H1 (cell line): ENCODE measurements around the gene SOAT2. TPM values are rescaled to one million over a fixed set of nuclear protein-coding genes. Genes with fewer than 3 reads are reported as not detected.

Experiments used
- CTCF ChIA-PET: fragments of 300-600 bp; sonication (Branson Sonifier 250); formaldehyde crosslinking; loops from one replicate; lab custom pipeline; 2021; ENCODE audit not compliant: partially characterized antibody; lab: Charles Lee
- POLR2A ChIA-PET: fragments of 300-600 bp; sonication (Branson Sonifier 250); formaldehyde crosslinking; loops from one replicate; lab custom pipeline; 2021; ENCODE audit warnings: inconsistent platforms; ENCODE audit not compliant: partially characterized antibody; lab: Charles Lee
- DNase-seq, 2 experiments: peaks; one replicate each; pipeline versions ENCODE4 v3.0.0 to v3.0.0-alpha.2; 2010 to 2022; ENCODE audit warnings: low spot score in 2 of 2, low read depth in 1 of 2, mixed read lengths in 1 of 2
- FAIRE-seq: peaks from 2 replicates; lab custom pipeline; 2011; peaks lifted over from hg19 to GRCh38; lab: Jason Lieb, UNC
- H2AFZ ChIP-seq: 2 replicates; pipeline ENCODE4 v1.8.1; 2012; ENCODE audit warnings: low read length, inconsistent platforms
- H2AK5ac ChIP-seq: 2 replicates; pipeline ENCODE4 v1.6.1; 2013; ENCODE audit warnings: low read depth, low read length
- H2BK120ac ChIP-seq: replicated peaks from 2 replicates; pipeline ENCODE3; 2013; ENCODE audit warnings: low read depth, low read length, inconsistent platforms
- H2BK12ac ChIP-seq: 2 replicates; pipeline ENCODE4 v1.6.1; 2013; ENCODE audit warnings: low read depth, low read length
- H2BK15ac ChIP-seq: 2 replicates; pipeline ENCODE4 v1.6.1; 2013; ENCODE audit warnings: low read length
- H2BK20ac ChIP-seq: 2 replicates; pipeline ENCODE4 v1.6.1; 2013; ENCODE audit warnings: low read length
- H2BK5ac ChIP-seq: 2 replicates; pipeline ENCODE4 v1.6.1; 2013; ENCODE audit warnings: low read depth, low read length
- H3K14ac ChIP-seq: 2 replicates; pipeline ENCODE4 v1.6.1; 2013; ENCODE audit warnings: inconsistent platforms; ENCODE audit not compliant: insufficient read length
- H3K18ac ChIP-seq: 2 replicates; pipeline ENCODE4 v1.6.1; 2013; ENCODE audit warnings: low read length; ENCODE audit errors: extremely low read depth
- H3K23ac ChIP-seq: 2 replicates; pipeline ENCODE4 v1.6.1; 2013; ENCODE audit warnings: inconsistent platforms; ENCODE audit not compliant: insufficient read length
- H3K23me2 ChIP-seq: 2 replicates; pipeline ENCODE4 v1.6.1; 2013; ENCODE audit warnings: low read depth, low read length
- H3K27ac ChIP-seq: 2 replicates; pipeline ENCODE4 v1.6.1; 2011; ENCODE audit warnings: low read depth, low read length, inconsistent platforms
- H3K27me3 ChIP-seq, 4 experiments: replicated peaks in 1 of 4; 1 replicate in 1 of 4; 2 replicates in 3 of 4; pipeline versions ENCODE4 v1.6.1 to v1.8.1; 2011 to 2013; ENCODE audit warnings: low read length in 3 of 4, mild to moderate bottlenecking in 3 of 4, inconsistent platforms in 2 of 4, mixed read lengths in 2 of 4, moderate library complexity in 1 of 4; ENCODE audit not compliant: control insufficient read depth in 3 of 4, insufficient read depth in 3 of 4; ENCODE audit errors: extremely low read depth in 1 of 4
- H3K36me3 ChIP-seq, 4 experiments: 2 replicates each; pipeline versions ENCODE4 v1.6.1 to v1.8.1; 2011 to 2013; ENCODE audit warnings: mild to moderate bottlenecking in 4 of 4, low read length in 3 of 4, moderate library complexity in 2 of 4, control low read depth in 1 of 4, inconsistent platforms in 1 of 4; ENCODE audit not compliant: insufficient read depth in 4 of 4, control insufficient read depth in 2 of 4
- H3K4ac ChIP-seq: replicated peaks from 2 replicates; pipeline ENCODE3; 2013; ENCODE audit warnings: low read length, low read depth, mixed read lengths, inconsistent platforms; ENCODE audit not compliant: insufficient read length
- H3K4me1 ChIP-seq, 4 experiments: replicated peaks in 1 of 4; 1 replicate in 1 of 4; 2 replicates in 3 of 4; pipeline versions ENCODE4 v1.6.1 to v1.8.1; 2011 to 2013; ENCODE audit warnings: low read length in 3 of 4, inconsistent platforms in 2 of 4, mixed read lengths in 1 of 4; ENCODE audit not compliant: insufficient read depth in 4 of 4, control insufficient read depth in 3 of 4
- H3K4me2 ChIP-seq, 2 experiments: 2 replicates each; pipeline versions ENCODE4 v1.6.1 to v1.8.1; 2011 to 2013; ENCODE audit warnings: low read depth in 2 of 2, low read length in 2 of 2, control low read depth in 1 of 2, inconsistent platforms in 1 of 2, mild to moderate bottlenecking in 1 of 2; ENCODE audit not compliant: insufficient read depth in 1 of 2
- H3K4me3 ChIP-seq, 4 experiments: fragments of 200-600, 300-600 bp in 1 of 4; sonication (generic), shearing (Covaris generic), sonication (Bioruptor Twin) in 1 of 4; 2 replicates each; pipeline versions ENCODE4 v1.5.1 to v1.8.1; 2011 to 2016; ENCODE audit warnings: low read length in 4 of 4, low read depth in 3 of 4, control low read depth in 2 of 4, inconsistent platforms in 2 of 4, mild to moderate bottlenecking in 2 of 4, mixed read lengths in 1 of 4, moderate library complexity in 1 of 4; ENCODE audit not compliant: insufficient read depth in 2 of 4; ENCODE audit errors: extremely low read depth in 1 of 4
- H3K56ac ChIP-seq: replicated peaks from 2 replicates; pipeline ENCODE3; 2013; ENCODE audit warnings: low read depth, mild to moderate bottlenecking, mixed read lengths, low read length, inconsistent platforms; ENCODE audit not compliant: insufficient read length
- H3K79me1 ChIP-seq: 2 replicates; pipeline ENCODE4 v1.6.1; 2013; ENCODE audit warnings: low read depth, low read length, control low read depth
- H3K79me2 ChIP-seq, 2 experiments: 2 replicates each; pipeline versions ENCODE4 v1.6.1 to v1.8.1; 2012 to 2013; ENCODE audit warnings: low read length in 2 of 2, mild to moderate bottlenecking in 2 of 2, inconsistent platforms in 1 of 2; ENCODE audit not compliant: insufficient read depth in 2 of 2, control insufficient read depth in 1 of 2
- H3K9ac ChIP-seq, 4 experiments: replicated peaks in 1 of 4; 1 replicate in 1 of 4; 2 replicates in 3 of 4; pipeline versions ENCODE4 v1.6.1 to v1.8.1; 2011 to 2013; ENCODE audit warnings: low read depth in 3 of 4, low read length in 3 of 4, control low read depth in 2 of 4, mild to moderate bottlenecking in 2 of 4, moderate library complexity in 2 of 4, inconsistent platforms in 1 of 4; ENCODE audit errors: extremely low read depth in 1 of 4
- H3K9me3 ChIP-seq, 2 experiments: 2 replicates each; pipeline versions ENCODE4 v1.6.1 to v1.8.1; 2012 to 2013; ENCODE audit warnings: mild to moderate bottlenecking in 2 of 2, moderate library complexity in 2 of 2, control low read depth in 1 of 2, inconsistent platforms in 1 of 2, low read depth in 1 of 2, low read length in 1 of 2, mixed read lengths in 1 of 2; ENCODE audit not compliant: insufficient read depth in 2 of 2
- H4K20me1 ChIP-seq, 2 experiments: replicated peaks in 1 of 2; 2 replicates each; pipeline versions ENCODE3 to v1.8.1; 2011 to 2013; ENCODE audit warnings: inconsistent platforms in 2 of 2, low read length in 2 of 2, mild to moderate bottlenecking in 1 of 2; ENCODE audit not compliant: insufficient read depth in 2 of 2, control insufficient read depth in 1 of 2
- H4K5ac ChIP-seq: 2 replicates; pipeline ENCODE4 v1.6.1; 2013; ENCODE audit warnings: low read length, low read depth, mixed read lengths, inconsistent platforms; ENCODE audit not compliant: insufficient read length
- H4K8ac ChIP-seq: 2 replicates; pipeline ENCODE4 v1.8.0; 2013; ENCODE audit warnings: mild to moderate bottlenecking, moderate library complexity, low read length, inconsistent platforms; ENCODE audit not compliant: insufficient read depth; ENCODE audit errors: extremely low read depth
- H4K91ac ChIP-seq: replicated peaks from 2 replicates; pipeline ENCODE3; 2013; ENCODE audit warnings: low read length, mixed read lengths, inconsistent platforms; ENCODE audit not compliant: insufficient read length
- GABPA ChIP-seq: IDR thresholded peaks from 2 replicates; pipeline ENCODE4 v1.6.1; 2011; ENCODE audit warnings: mild to moderate bottlenecking, low read length, moderate library complexity, borderline replicate concordance; ENCODE audit not compliant: insufficient read depth
- HDAC6 ChIP-seq: IDR thresholded peaks from one replicate; pipeline ENCODE4 v1.7.1; 2012; ENCODE audit warnings: low read depth, mild to moderate bottlenecking, inconsistent platforms, low read length, moderate library complexity
- KDM5A ChIP-seq: fragments of 200-600 bp; IDR thresholded peaks from 2 replicates; pipeline ENCODE4 v1.7.1; 2012; ENCODE audit warnings: mild to moderate bottlenecking, low read length, inconsistent platforms, mixed read lengths
- TEAD4 ChIP-seq: IDR thresholded peaks from 2 replicates; pipeline ENCODE4 v1.6.1; 2012; ENCODE audit warnings: low read depth, low read length, inconsistent platforms, mixed read lengths
- YY1 ChIP-seq: IDR thresholded peaks from 2 replicates; pipeline ENCODE4 v1.6.1; 2011; ENCODE audit warnings: low read depth, mild to moderate bottlenecking, low read length
- polyA plus RNA-seq, 7 experiments: library from polyadenylated mRNA; depleted of rRNA in 3 of 7; stranded (reverse) in 5 of 7; unstranded in 2 of 7; fragments of >200 nt in 5 of 7; fragments of 200-250 nt in 2 of 7; gene quantifications; 1 replicate in 5 of 7; 2 replicates in 1 of 7; 4 replicates in 1 of 7; pipeline versions ENCODE4 v1.2.1 to v1.2.3, GENCODE V29; 2011 to 2013; ENCODE audit warnings: missing spikeins in 2 of 7, mixed read lengths in 2 of 7
- total RNA-seq: library from RNA; stranded (reverse); fragmentation: NEBNext Ultra II Directional; extraction: Animal tissue kit (Norgen Biotek cat#: 25700); gene quantifications from 2 replicates; pipeline ENCODE4 v1.2.1, GENCODE V29; 2021
- TF ChIP-seq, protein P1 (sequence below): IDR thresholded peaks from 2 replicates; pipeline ENCODE4 v1.6.1; 2011; ENCODE audit warnings: low read length, improper control_type of control experiment

The SOAT2 gene
- total and polyA plus RNA-seq, 2 of the 8 experiments (the other 6 are each of a cell fraction or from before 2014, with no cell fraction given): 0.08 TPM; not detected in 1

- Histone ChIP-seq H2BK12ac (no peak overlapping the region), H2BK120ac (no peak overlapping the region), H3K18ac (no peak overlapping the region), H3K4me2 (no peak overlapping the region), H3K4ac (no peak overlapping the region), H3K4me3 (no peak overlapping the region), H4K5ac (no peak overlapping the region), H3K4me1 (peaks cover 0 to 3% (median 1%) of the 10 kb centered on the region in 4 experiments; a peak in 1 of 7 replicates), H3K23me2 (no peaks in the 10 kb centered on the region), H3K9me3 (no peaks in the 10 kb centered on the region), H4K8ac (no peak overlapping the region), H3K36me3 (no peaks in the 10 kb centered on the region), H3K27me3 (peaks cover 0 to 10% (median 5%) of the 10 kb centered on the region in 4 experiments; a peak in 6 of 7 replicates), H4K20me1 (peaks cover 1% of the 10 kb centered on the region in 2 experiments), H3K27ac (no peak overlapping the region), H3K79me2 (no peaks in the 10 kb centered on the region), H2BK5ac (no peak overlapping the region), H3K9ac (no peak overlapping the region), H2BK20ac (no peak overlapping the region), H2AK5ac (no peak overlapping the region), H3K79me1 (no peaks in the 10 kb centered on the region), H2BK15ac (no peak overlapping the region), H4K91ac (no peak overlapping the region), H3K56ac (no peak overlapping the region), H3K14ac (no peak overlapping the region), H2AFZ (no peak overlapping the region), H3K23ac (no peak overlapping the region)
- POLR2A ChIA-PET: no interaction called here
- TF ChIP-seq, protein P1, sequence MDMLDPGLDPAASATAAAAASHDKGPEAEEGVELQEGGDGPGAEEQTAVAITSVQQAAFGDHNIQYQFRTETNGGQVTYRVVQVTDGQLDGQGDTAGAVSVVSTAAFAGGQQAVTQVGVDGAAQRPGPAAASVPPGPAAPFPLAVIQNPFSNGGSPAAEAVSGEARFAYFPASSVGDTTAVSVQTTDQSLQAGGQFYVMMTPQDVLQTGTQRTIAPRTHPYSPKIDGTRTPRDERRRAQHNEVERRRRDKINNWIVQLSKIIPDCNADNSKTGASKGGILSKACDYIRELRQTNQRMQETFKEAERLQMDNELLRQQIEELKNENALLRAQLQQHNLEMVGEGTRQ: no peak
- no peak for TF ChIP-seq TEAD4
- TF ChIP-seq GABPA: no peak
- TF ChIP-seq YY1: no peak
- TF ChIP-seq HDAC6: no peak
- TF ChIP-seq KDM5A: no peak
- no peak for FAIRE-seq
- CTCF ChIA-PET: interaction anchor here (1.0 to 1.1 kb wide), 2 partner anchors 9 to 63 kb away, joined by 3 to 4 read pairs; partner anchors contain the start of gene SOAT2
- DNase-seq: no peak
Observed at GRCh38 chr12:53166837-53167236, 63.6 kb downstream of the SOAT2 start.
